Measurements from ENCODE around the gene ATP1A2.

The ATP1A2 gene

DNA sequence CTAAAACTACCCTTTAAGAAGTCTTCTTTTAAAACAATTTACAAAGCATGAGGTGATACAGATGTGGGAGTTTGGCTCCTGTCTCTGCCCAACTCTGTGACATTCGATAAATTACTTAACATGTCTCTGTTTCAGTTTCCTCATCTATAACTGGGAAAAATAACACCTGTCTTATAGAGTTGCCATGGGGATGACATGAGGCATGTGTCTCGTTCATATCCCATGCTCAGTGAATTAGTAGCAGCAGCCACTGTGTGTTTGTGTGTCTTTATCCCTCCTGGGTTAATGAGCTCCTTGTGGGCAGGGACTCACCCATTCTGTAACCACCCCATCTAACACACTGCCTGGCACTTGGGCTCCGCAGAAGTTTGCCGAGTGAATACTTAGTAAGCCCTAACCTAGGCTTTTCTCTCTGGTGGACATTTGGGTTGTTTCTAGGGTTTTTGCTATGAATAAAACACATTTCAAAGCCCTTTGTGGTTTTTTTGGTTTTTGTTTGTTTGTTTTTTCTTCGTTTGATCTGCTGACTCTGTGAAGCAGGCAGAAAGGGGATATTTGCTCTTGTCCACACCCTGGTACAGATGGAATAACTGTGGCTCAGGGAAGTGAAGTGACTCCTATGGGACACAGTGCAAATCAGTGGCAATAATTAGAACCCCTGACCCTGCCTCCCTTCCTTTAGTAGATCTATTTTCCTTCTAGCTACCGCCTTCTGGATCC, 35.0 kb upstream of the ATP1A2 start:
- no peak overlapping the region for H3K4me3 ChIP-seq (replicated peaks; ENCODE audit: low read depth, low read length)
- TF ChIP-seq, protein P1, sequence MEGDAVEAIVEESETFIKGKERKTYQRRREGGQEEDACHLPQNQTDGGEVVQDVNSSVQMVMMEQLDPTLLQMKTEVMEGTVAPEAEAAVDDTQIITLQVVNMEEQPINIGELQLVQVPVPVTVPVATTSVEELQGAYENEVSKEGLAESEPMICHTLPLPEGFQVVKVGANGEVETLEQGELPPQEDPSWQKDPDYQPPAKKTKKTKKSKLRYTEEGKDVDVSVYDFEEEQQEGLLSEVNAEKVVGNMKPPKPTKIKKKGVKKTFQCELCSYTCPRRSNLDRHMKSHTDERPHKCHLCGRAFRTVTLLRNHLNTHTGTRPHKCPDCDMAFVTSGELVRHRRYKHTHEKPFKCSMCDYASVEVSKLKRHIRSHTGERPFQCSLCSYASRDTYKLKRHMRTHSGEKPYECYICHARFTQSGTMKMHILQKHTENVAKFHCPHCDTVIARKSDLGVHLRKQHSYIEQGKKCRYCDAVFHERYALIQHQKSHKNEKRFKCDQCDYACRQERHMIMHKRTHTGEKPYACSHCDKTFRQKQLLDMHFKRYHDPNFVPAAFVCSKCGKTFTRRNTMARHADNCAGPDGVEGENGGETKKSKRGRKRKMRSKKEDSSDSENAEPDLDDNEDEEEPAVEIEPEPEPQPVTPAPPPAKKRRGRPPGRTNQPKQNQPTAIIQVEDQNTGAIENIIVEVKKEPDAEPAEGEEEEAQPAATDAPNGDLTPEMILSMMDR (IDR thresholded peaks at IDR 0.05; ENCODE audit: low read depth, low read length, missing control alignments), result no peak
- DNase-seq (ENCODE audit: extremely low read depth, low read depth), result no peak

DNA sequence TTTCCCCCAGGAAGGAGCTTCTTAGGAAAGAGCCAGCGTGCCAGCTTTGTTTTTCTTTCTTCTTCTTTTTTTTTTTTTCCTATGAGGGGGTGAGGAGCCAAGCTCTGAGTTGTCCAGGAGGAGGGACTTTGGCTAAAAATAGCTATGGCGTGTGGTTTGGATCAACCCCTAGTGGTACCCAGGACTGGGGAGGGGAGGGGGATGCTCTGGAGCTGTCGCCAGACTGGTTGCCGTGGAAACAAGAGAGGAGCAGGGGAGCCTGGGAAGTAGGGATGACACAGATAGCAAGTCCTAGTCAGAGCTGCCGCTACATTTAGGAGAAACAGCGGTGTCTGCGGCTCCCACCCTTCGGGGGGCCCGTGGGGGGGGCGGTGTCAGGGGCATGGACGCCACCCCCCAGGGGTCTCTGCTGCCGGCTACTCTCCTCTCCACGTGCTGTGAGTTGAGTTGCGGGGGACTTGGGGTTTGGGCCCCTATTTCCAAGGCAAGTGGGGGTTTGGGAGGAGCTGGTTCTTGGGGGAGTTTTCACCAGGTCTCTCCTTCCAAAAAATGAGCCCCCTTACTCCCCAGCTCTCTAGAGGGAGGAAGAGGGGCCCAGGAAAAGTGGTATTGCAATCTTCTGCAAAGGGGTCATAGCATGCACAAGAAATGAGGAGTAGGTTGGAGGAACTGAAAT, 34.2 kb upstream of the ATP1A2 start, which contains the start of gene KCNJ9:
Gene KCNJ9 (plus strand): TSS at position 278 of the 676 bp plus-strand sequence. CDS start 2,493 bp downstream, outside the sequence.
- TF ChIP-seq, protein P1 (IDR thresholded peaks at IDR 0.05; ENCODE audit: low read depth, low read length, missing control alignments), result no peak
- DNase-seq (ENCODE audit: extremely low read depth, low read depth), result no peak
- no peak within 1 kb of the TSS for H3K4me3 ChIP-seq (replicated peaks; ENCODE audit: low read depth, low read length)

DNA sequence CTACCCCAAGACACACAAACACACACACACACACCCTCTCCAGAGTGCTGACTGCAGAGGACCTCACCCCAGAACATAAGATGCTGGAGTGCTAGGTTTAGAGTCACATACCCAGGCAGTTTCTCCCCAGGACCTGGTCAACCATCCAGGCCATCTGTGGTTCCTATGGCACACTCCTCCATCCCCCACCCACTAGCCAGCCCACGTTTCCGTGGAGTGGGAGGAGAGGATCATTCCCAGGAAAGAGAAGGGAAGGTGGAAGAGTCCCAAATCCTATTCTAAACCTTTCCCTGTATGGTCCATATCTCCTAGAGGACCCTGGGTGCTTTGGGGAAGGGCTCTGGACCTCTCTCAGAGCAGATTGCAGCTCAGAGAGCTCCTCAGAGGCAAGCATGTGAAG, 33.1 kb upstream of the ATP1A2 start:
- TF ChIP-seq, protein P1 (IDR thresholded peaks at IDR 0.05; ENCODE audit: low read depth, low read length, missing control alignments), result no peak
- no peak overlapping the region for H3K4me3 ChIP-seq (replicated peaks; ENCODE audit: low read depth, low read length)
- no peak for DNase-seq (ENCODE audit: extremely low read depth, low read depth)

DNA sequence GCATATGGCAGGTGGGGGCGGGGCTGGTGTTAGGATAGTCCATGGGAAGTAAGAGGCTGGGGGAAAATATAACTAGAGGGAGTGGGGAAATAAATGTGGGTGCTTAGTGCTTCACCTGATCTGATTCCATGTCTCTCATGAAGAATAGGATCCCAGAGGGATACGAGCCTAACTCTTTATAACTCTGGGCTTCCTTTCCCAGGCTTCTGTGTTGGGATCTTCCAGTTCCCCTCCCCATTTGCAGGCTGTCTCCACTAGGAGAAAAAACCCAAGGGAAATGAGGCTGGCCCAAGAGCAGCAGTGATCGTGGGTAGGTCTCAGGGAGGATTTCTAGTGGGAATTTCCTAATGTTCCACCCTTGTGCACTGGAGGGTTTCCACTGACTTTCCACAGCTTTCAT, 32.6 kb upstream of the ATP1A2 start:
- H3K4me3 ChIP-seq (replicated peaks; ENCODE audit: low read depth, low read length), result no peak overlapping the region
- TF ChIP-seq, protein P1 (IDR thresholded peaks at IDR 0.05; ENCODE audit: low read depth, low read length, missing control alignments), result no peak
- DNase-seq (ENCODE audit: extremely low read depth, low read depth), result no peak

DNA sequence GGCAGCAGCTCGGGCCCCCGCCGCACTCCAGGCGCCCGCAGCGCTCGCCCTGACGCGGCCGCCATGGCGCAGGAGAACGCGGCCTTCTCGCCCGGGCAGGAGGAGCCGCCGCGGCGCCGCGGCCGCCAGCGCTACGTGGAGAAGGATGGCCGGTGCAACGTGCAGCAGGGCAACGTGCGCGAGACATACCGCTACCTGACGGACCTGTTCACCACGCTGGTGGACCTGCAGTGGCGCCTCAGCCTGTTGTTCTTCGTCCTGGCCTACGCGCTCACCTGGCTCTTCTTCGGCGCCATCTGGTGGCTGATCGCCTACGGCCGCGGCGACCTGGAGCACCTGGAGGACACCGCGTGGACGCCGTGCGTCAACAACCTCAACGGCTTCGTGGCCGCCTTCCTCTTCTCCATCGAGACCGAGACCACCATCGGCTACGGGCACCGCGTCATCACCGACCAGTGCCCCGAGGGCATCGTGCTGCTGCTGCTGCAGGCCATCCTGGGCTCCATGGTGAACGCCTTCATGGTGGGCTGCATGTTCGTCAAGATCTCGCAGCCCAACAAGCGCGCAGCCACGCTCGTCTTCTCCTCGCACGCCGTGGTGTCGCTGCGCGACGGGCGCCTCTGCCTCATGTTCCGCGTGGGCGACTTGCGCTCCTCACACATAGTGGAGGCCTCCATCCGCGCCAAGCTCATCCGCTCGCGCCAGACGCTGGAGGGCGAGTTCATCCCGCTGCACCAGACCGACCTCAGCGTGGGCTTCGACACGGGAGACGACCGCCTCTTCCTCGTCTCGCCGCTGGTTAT, 31.4 kb upstream of the ATP1A2 start:
- H3K4me3 ChIP-seq (replicated peaks; ENCODE audit: low read depth, low read length), result no peak overlapping the region
- no peak for DNase-seq (ENCODE audit: extremely low read depth, low read depth)

DNA sequence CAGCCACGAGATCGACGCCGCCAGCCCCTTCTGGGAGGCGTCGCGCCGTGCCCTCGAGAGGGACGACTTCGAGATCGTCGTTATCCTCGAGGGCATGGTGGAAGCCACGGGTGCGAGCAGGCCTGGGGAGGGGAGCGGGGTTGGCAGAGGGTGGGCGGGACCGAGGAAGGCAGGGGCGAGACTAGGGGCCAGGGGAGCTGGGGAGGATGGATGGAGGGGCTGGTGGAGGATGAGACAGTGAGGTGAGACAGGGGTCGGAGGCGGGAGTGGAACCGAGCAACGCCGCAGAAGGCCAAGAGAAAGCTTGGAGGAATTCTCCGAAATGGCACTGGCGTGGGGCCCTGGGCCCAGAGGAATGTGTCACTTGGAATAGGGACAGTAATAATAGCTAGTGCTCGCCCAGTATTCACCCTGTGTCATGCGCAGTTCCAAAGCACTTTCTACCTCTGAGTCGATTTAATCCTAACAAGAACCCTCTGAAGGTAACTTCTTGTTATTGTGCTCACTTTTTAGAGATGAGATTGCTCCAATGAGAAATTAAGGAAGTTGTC, 30.7 kb upstream of the ATP1A2 start:
- no peak overlapping the region for H3K4me3 ChIP-seq (replicated peaks; ENCODE audit: low read depth, low read length)
- DNase-seq (ENCODE audit: extremely low read depth, low read depth), result no peak
- TF ChIP-seq, protein P1 (IDR thresholded peaks at IDR 0.05; ENCODE audit: low read depth, low read length, missing control alignments), result no peak

More for the DNA sequence above, 31.4 kb upstream of the ATP1A2 start:
- TF ChIP-seq, protein P1 (IDR thresholded peaks at IDR 0.05; ENCODE audit: low read depth, low read length, missing control alignments), result peak; percentile 42

Data from HFF-Myc (cell line).